Activated CD4-positive, alpha-beta T cell treated with anti-CD3 and anti-CD28 coated beads for 36 hours (primary cell): ENCODE data around the gene EXOSC2. TPM values are rescaled to one million over a fixed set of nuclear protein-coding genes. Genes with fewer than 3 reads are reported as not detected.

Experiments
- ATAC-seq: fragments of 200-7000 bp; cut with Tn5 transposase; one replicate; pipeline ENCODE4 v1.10.0; 2021; ENCODE audit warnings: mild to moderate bottlenecking, moderate library complexity
- CTCF ChIA-PET: fragments of 350-600 bp; sonication (Branson Sonifier 250); formaldehyde crosslinking; loops from one replicate; lab custom pipeline; 2021; ENCODE audit warnings: antibody characterized with exemption; lab: Charles Lee
- POLR2A ChIA-PET: fragments of 350-600 bp; sonication (Branson Sonifier 250); formaldehyde crosslinking; loops from one replicate; lab custom pipeline; 2021; ENCODE audit warnings: antibody characterized with exemption, inconsistent platforms; lab: Charles Lee
- DNase-seq: peaks from one replicate; pipeline ENCODE4 v3.0.0-alpha.2; 2020
- H3K27ac Mint-ChIP-seq: one replicate; pipeline ENCODE4 v1.8.0; 2021; ENCODE audit warnings: mixed read lengths
- H3K27me3 Mint-ChIP-seq: one replicate; pipeline ENCODE4 v1.8.0; 2021; ENCODE audit warnings: mixed read lengths
- H3K36me3 Mint-ChIP-seq: one replicate; pipeline ENCODE4 v1.8.0; 2021; ENCODE audit warnings: low read depth, mixed read lengths
- H3K4me1 Mint-ChIP-seq: one replicate; pipeline ENCODE4 v1.8.0; 2021; ENCODE audit warnings: mixed read lengths
- H3K4me3 Mint-ChIP-seq: one replicate; pipeline ENCODE4 v1.8.0; 2021; ENCODE audit warnings: mild to moderate bottlenecking, moderate library complexity, mixed read lengths
- H3K9me3 Mint-ChIP-seq: one replicate; pipeline ENCODE4 v1.8.0; 2021; ENCODE audit warnings: low read depth, mixed read lengths
- intact Hi-C, 2 experiments: fragments of 100-400 bp; cut with DNase I in 1 of 2; cut with micrococcal nuclease in 1 of 2; formaldehyde crosslinking; loops; one replicate each; pipeline versions ENCODE4 v1.14.2 to v1.15.1; 2022 to 2024; cut with DNase I, micrococcal nuclease
- total RNA-seq, 2 experiments: library from RNA; stranded (reverse); gene quantifications; one replicate each; pipeline ENCODE4 v1.2.3, GENCODE V29; 2021

Gene EXOSC2
- total RNA-seq, 2 experiments from 2014 or later = 67.9 to 86.0 TPM

- intact Hi-C loops = loop anchor here in 1 of 2 experiments (5.0 kb wide), 1 partner anchor 1925 kb away; no protein-coding TSS in a partner anchor
- Mint-ChIP-seq H3K9me3 (no peaks in the 10 kb centered on the region), H3K36me3 (no peaks in the 10 kb centered on the region), H3K4me1 (peaks cover 21% of the 10 kb centered on the region), H3K27ac (no peak overlapping the region), H3K4me3 (no peak overlapping the region), H3K27me3 (peaks cover 59% of the 10 kb centered on the region)
- POLR2A ChIA-PET = interaction anchor here (0.5 kb wide), 1 partner anchor 611 kb away, joined by 3 read pairs; no protein-coding TSS in a partner anchor
- no peak for ATAC-seq
- DNase-seq = peak; percentile 39
- CTCF ChIA-PET = interaction anchor here (0.7 to 1.0 kb wide), 2 partner anchors 22 to 32 kb away, joined by 3 read pairs; no protein-coding TSS in a partner anchor
Measured at GRCh38 chr9:130662099-130662969, 31.2 kb upstream of the EXOSC2 start.

GRCh38 chr9:130662970-130663257 is 30.7 kb upstream of the EXOSC2 start:
- Mint-ChIP-seq H3K9me3 (no peaks in the 10 kb centered on the region), H3K36me3 (no peaks in the 10 kb centered on the region), H3K27ac (no peak overlapping the region), H3K27me3 (peaks cover 58% of the 10 kb centered on the region), H3K4me3 (no peak overlapping the region), H3K4me1 (peaks cover 21% of the 10 kb centered on the region)
- intact Hi-C loops = loop anchor here in 1 of 2 experiments (5.0 kb wide), 1 partner anchor 1924 kb away; no protein-coding TSS in a partner anchor
- peak; percentile 29 for DNase-seq
- ChIA-PET CTCF (interaction anchor here (0.7 to 1.0 kb wide), 2 partner anchors 21 to 31 kb away, joined by 3 read pairs; no protein-coding TSS in a partner anchor), POLR2A (no interaction called here)
- ATAC-seq = no peak

- no peaks in the 10 kb centered on the region for H3K9me3 Mint-ChIP-seq
- ChIA-PET POLR2A (no interaction called here), CTCF (interaction anchor here (0.7 to 1.0 kb wide), 2 partner anchors 21 to 31 kb away, joined by 3 read pairs; no protein-coding TSS in a partner anchor)
- no peak overlapping the region for H3K27ac Mint-ChIP-seq
- ATAC-seq (peak; percentile 60), DNase-seq (peak; percentile 49)
- no peaks in the 10 kb centered on the region for H3K36me3 Mint-ChIP-seq
- H3K27me3 Mint-ChIP-seq = peaks cover 58% of the 10 kb centered on the region
- intact Hi-C loops = loop anchor here in 1 of 2 experiments (5.0 kb wide), 1 partner anchor 1924 kb away; no protein-coding TSS in a partner anchor
- peaks cover 21% of the 10 kb centered on the region for H3K4me1 Mint-ChIP-seq
- H3K4me3 Mint-ChIP-seq = no peak overlapping the region
Measured at GRCh38 chr9:130663258-130663976, 30.2 kb upstream of the EXOSC2 start.

- no peak overlapping the region for H3K27ac Mint-ChIP-seq
Measured at GRCh38 chr9:130663977-130664250, 29.7 kb upstream of the EXOSC2 start.

GRCh38 chr9:130664251-130665028 is 29.1 kb upstream of the EXOSC2 start, which contains the start of gene PRDM12:
Gene PRDM12 (plus strand): TSS chr9:130664594. CDS start chr9:130664654, 60 bp downstream.
- no peak within 1 kb of the TSS for H3K4me3 Mint-ChIP-seq
- POLR2A ChIA-PET = no interaction called here
- peaks cover 21% of the 10 kb centered on the region for H3K4me1 Mint-ChIP-seq
- CTCF ChIA-PET = interaction anchor here (1.0 to 1.1 kb wide), 3 partner anchors 18 to 205 kb away, joined by 3 to 5 read pairs (median 3); no protein-coding TSS in a partner anchor
- no peak within 1 kb of the TSS for H3K27ac Mint-ChIP-seq
- H3K9me3 Mint-ChIP-seq = no peaks in the 10 kb centered on the region
- H3K27me3 Mint-ChIP-seq = peaks cover 52% of the 10 kb centered on the region
- no peaks in the 10 kb centered on the region for H3K36me3 Mint-ChIP-seq
- no peak for ATAC-seq
- intact Hi-C loops = loop anchor here in 1 of 2 experiments (5.0 kb wide), 1 partner anchor 1923 kb away; no protein-coding TSS in a partner anchor
- peak; percentile 32 for DNase-seq

More at GRCh38 chr9:130663977-130664250, 29.7 kb upstream of the EXOSC2 start:
- intact Hi-C loops = loop anchor here in 1 of 2 experiments (5.0 kb wide), 1 partner anchor 1923 kb away; no protein-coding TSS in a partner anchor
- Mint-ChIP-seq H3K9me3 (no peaks in the 10 kb centered on the region), H3K27me3 (peaks cover 54% of the 10 kb centered on the region), H3K36me3 (no peaks in the 10 kb centered on the region), H3K4me3 (no peak overlapping the region), H3K4me1 (peaks cover 21% of the 10 kb centered on the region)
- DNase-seq = no peak
- ChIA-PET POLR2A (no interaction called here), CTCF (no interaction called here)
- no peak for ATAC-seq

DNA sequence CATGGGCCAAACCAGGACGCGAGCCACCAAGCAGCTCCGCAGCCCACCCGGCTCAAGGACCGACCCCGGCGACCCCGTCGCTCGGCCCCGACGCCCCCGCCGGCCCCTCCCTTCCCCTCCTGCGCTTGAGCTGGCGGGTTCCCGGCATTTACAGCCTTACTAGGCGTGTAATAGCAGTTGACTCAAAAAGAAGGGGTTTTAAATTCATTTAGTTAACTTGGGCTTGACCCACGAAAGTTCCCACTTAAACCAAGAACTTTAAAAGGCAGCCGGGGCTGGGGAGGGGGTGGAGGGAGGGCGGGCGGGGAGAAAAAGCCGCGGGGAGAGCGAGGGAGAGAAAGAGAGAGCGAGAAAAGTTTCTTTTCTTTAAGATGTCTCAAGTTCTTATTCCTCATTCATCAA is 28.6 kb upstream of the EXOSC2 start:
- ChIA-PET POLR2A (no interaction called here), CTCF (interaction anchor here (1.0 to 1.1 kb wide), 3 partner anchors 18 to 205 kb away, joined by 3 to 5 read pairs (median 3); no protein-coding TSS in a partner anchor)
- intact Hi-C loops = no loop called here
- Mint-ChIP-seq H3K4me1 (peaks cover 19% of the 10 kb centered on the region), H3K27me3 (peaks cover 49% of the 10 kb centered on the region), H3K36me3 (no peaks in the 10 kb centered on the region), H3K27ac (no peak overlapping the region), H3K4me3 (no peak overlapping the region), H3K9me3 (no peaks in the 10 kb centered on the region)
- DNase-seq = no peak
- no peak for ATAC-seq

DNA sequence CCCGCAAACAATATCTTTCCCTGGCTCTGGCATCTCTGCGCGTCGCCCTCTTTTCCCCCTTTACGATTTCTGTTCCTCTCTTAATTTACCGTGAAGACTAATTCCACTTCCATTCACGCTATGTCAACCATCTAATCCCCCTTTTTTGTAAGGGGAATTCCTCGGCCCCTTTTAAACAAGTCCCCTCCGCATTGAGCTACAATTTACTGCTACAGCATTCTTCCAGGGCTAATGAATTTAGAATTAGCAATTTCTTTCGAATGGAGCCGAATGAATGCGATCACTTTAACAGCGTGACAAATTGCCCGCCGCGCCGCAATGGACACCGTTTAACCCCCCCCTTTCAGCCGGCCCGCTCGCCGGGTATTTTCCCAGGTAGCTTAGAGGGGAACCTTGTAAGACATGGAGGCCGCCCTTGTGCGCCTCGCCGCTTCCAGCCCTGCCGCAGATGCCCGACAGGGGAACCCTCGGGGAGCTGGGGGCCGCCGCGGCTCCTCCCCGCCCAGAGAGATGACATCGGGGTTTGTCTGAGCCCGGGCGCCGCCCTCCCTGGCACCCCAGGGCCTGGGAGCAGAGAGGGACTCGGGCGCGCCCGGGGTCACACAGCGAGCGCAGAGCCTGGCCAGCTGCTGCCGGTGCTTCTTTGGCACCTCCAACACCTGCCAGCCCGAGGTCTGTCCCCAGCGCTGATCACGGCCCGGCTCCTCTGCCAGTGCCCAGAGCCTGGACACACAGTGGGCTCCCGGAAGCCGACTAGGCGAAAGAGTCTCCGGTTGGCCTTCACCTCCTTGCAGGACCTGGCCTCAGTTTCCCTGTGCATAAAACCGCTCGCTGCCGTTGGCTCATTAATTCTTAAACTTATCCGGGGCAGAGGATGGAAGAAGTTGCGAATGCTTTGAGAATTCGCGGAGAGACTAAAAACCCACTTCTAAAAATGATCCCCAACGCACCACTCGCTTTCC is 27.9 kb upstream of the EXOSC2 start:
- POLR2A ChIA-PET = interaction anchor here (0.8 kb wide), 1 partner anchor 570 kb away, joined by 3 read pairs; no protein-coding TSS in a partner anchor
- no peak overlapping the region for H3K4me3 Mint-ChIP-seq
- DNase-seq (peak; percentile 30), ATAC-seq (peak; percentile 27)
- CTCF ChIA-PET = interaction anchor here (1.0 to 1.2 kb wide), 3 partner anchors 24 to 204 kb away, joined by 3 to 5 read pairs (median 3); partner anchors contain the start of gene EXOSC2
- peaks cover 52% of the 10 kb centered on the region for H3K27me3 Mint-ChIP-seq
- intact Hi-C loops = no loop called here
- peaks cover 17% of the 10 kb centered on the region for H3K4me1 Mint-ChIP-seq
- H3K27ac Mint-ChIP-seq = no peak overlapping the region
- H3K9me3 Mint-ChIP-seq = no peaks in the 10 kb centered on the region
- no peaks in the 10 kb centered on the region for H3K36me3 Mint-ChIP-seq

- H3K27ac Mint-ChIP-seq = no peak overlapping the region
- DNase-seq (no peak), ATAC-seq (no peak)
- POLR2A ChIA-PET = interaction anchor here (0.8 kb wide), 1 partner anchor 569 kb away, joined by 3 read pairs; no protein-coding TSS in a partner anchor
- peaks cover 53% of the 10 kb centered on the region for H3K27me3 Mint-ChIP-seq
- H3K4me3 Mint-ChIP-seq = no peak overlapping the region
- CTCF ChIA-PET = interaction anchor here (1.1 to 1.2 kb wide), 2 partner anchors 15 to 27 kb away, joined by 3 to 5 read pairs; partner anchors contain the start of gene EXOSC2
- no peaks in the 10 kb centered on the region for H3K9me3 Mint-ChIP-seq
- H3K4me1 Mint-ChIP-seq = peaks cover 17% of the 10 kb centered on the region
- H3K36me3 Mint-ChIP-seq = no peaks in the 10 kb centered on the region
- intact Hi-C loops = no loop called here
Measured at GRCh38 chr9:130666393-130667119, 27.0 kb upstream of the EXOSC2 start.

DNA sequence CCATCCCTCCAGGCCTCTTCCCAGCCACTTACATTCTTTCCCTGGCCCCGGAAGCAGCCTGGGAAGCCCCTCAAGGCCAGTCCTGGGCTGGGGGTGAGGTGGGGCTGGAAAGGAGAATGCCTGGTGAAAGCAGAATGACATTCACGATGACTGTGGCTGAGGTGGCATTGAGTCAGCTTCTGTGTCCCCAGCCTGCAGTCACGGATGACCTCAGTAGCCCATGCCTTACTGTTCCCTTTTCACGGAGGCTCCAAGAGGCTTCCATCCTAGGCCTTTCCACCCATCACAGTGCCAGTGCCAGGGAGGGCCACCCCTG is 26.5 kb upstream of the EXOSC2 start:
- Mint-ChIP-seq H3K4me3 (no peak overlapping the region), H3K27ac (no peak overlapping the region), H3K4me1 (peaks cover 17% of the 10 kb centered on the region), H3K27me3 (peaks cover 48% of the 10 kb centered on the region), H3K9me3 (no peaks in the 10 kb centered on the region), H3K36me3 (no peaks in the 10 kb centered on the region)
- ChIA-PET POLR2A (no interaction called here), CTCF (interaction anchor here (1.1 to 1.2 kb wide), 2 partner anchors 15 to 26 kb away, joined by 3 to 5 read pairs; partner anchors contain the start of gene EXOSC2)
- ATAC-seq (no peak), DNase-seq (no peak)
- intact Hi-C loops = no loop called here
